H9 (cell line): ENCODE measurements around the gene MTTP. TPM values are rescaled to one million over a fixed set of nuclear protein-coding genes. Genes with fewer than 3 reads are reported as not detected.

ENCODE experiments used
- DNase-seq: peaks from one replicate; pipeline ENCODE4 v3.0.0-alpha.2; 2017
- H2AFZ ChIP-seq: one replicate; pipeline ENCODE4 v1.6.1; 2013; ENCODE audit warnings: mild to moderate bottlenecking, low read length, control low read depth, moderate library complexity
- H2AK5ac ChIP-seq: 2 replicates; pipeline ENCODE4 v1.6.1; 2013; ENCODE audit warnings: low read length, control low read depth, mixed read lengths; ENCODE audit not compliant: insufficient read length
- H2BK120ac ChIP-seq: one replicate; pipeline ENCODE4 v1.6.1; 2013; ENCODE audit warnings: low read depth, mild to moderate bottlenecking, low read length, control low read depth, inconsistent platforms; ENCODE audit not compliant: poor library complexity, severe bottlenecking
- H2BK12ac ChIP-seq: 2 replicates; pipeline ENCODE4 v1.6.1; 2013; ENCODE audit warnings: low read length, control low read depth, mixed read lengths, low read depth; ENCODE audit not compliant: insufficient read length
- H2BK15ac ChIP-seq: 2 replicates; pipeline ENCODE4 v1.6.1; 2013; ENCODE audit warnings: low read depth, low read length, control low read depth
- H2BK20ac ChIP-seq: one replicate; pipeline ENCODE4 v1.6.1; 2013; ENCODE audit warnings: low read depth, mild to moderate bottlenecking, low read length, control low read depth, inconsistent platforms; ENCODE audit not compliant: poor library complexity, severe bottlenecking
- H2BK5ac ChIP-seq: 2 replicates; pipeline ENCODE4 v1.6.1; 2013; ENCODE audit warnings: low read length, control low read depth, mixed read lengths; ENCODE audit not compliant: insufficient read length
- H3K14ac ChIP-seq: 2 replicates; pipeline ENCODE4 v1.6.1; 2013; ENCODE audit warnings: low read length, control low read depth; ENCODE audit not compliant: insufficient read depth
- H3K18ac ChIP-seq: 2 replicates; pipeline ENCODE4 v1.6.1; 2013; ENCODE audit warnings: low read depth, mild to moderate bottlenecking, mixed read lengths, low read length, control low read depth; ENCODE audit not compliant: insufficient read length
- H3K23ac ChIP-seq: 2 replicates; pipeline ENCODE4 v1.6.1; 2013; ENCODE audit warnings: low read length, control low read depth, mixed read lengths, low read depth; ENCODE audit not compliant: insufficient read length
- H3K23me2 ChIP-seq: 2 replicates; pipeline ENCODE4 v1.6.1; 2013; ENCODE audit warnings: low read depth, mild to moderate bottlenecking, mixed read lengths, low read length, control low read depth; ENCODE audit not compliant: insufficient read length, poor library complexity, severe bottlenecking
- H3K27ac ChIP-seq: 2 replicates; pipeline ENCODE4 v1.5.1; 2013; ENCODE audit warnings: low read length, control low read depth, mixed read lengths, low read depth; ENCODE audit not compliant: insufficient read length
- H3K27me3 ChIP-seq: 2 replicates; pipeline ENCODE4 v1.6.1; 2013; ENCODE audit warnings: low read length, control low read depth, inconsistent platforms; ENCODE audit not compliant: insufficient read depth
- H3K4ac ChIP-seq: 2 replicates; pipeline ENCODE4 v1.6.1; 2013; ENCODE audit warnings: low read depth, mild to moderate bottlenecking, control low read depth, inconsistent platforms, low read length, moderate library complexity
- H3K4me1 ChIP-seq: 2 replicates; pipeline ENCODE4 v1.6.1; 2013; ENCODE audit warnings: low read length, control low read depth, inconsistent platforms; ENCODE audit not compliant: insufficient read depth
- H3K4me2 ChIP-seq: 2 replicates; pipeline ENCODE4 v1.6.1; 2013; ENCODE audit warnings: low read length, control low read depth, mixed read lengths; ENCODE audit not compliant: insufficient read length, insufficient read depth
- H3K56ac ChIP-seq: 2 replicates; pipeline ENCODE4 v1.6.1; 2013; ENCODE audit warnings: low read depth, mild to moderate bottlenecking, mixed read lengths, low read length, control low read depth; ENCODE audit not compliant: insufficient read length
- H3K79me1 ChIP-seq: 2 replicates; pipeline ENCODE4 v1.6.1; 2013; ENCODE audit warnings: low read depth, mild to moderate bottlenecking, moderate library complexity, low read length, control low read depth, inconsistent platforms; ENCODE audit not compliant: insufficient read depth, poor library complexity, severe bottlenecking
- H3K79me2 ChIP-seq: 2 replicates; pipeline ENCODE4 v1.6.1; 2013; ENCODE audit warnings: low read length, control low read depth, inconsistent platforms; ENCODE audit not compliant: insufficient read depth
- H3K9ac ChIP-seq: 2 replicates; pipeline ENCODE4 v1.6.1; 2013; ENCODE audit warnings: low read length, control low read depth, mixed read lengths; ENCODE audit not compliant: insufficient read length; ENCODE audit errors: extremely low read depth
- H3K9me3 ChIP-seq: one replicate; pipeline ENCODE4 v1.6.1; 2013; ENCODE audit warnings: low read depth, low read length, inconsistent platforms; ENCODE audit not compliant: control insufficient read depth
- H3T11ph ChIP-seq: one replicate; pipeline ENCODE4 v1.6.1; 2013; ENCODE audit warnings: mild to moderate bottlenecking, low read length, control low read depth, inconsistent platforms
- H4K20me1 ChIP-seq: one replicate; pipeline ENCODE4 v1.6.1; 2013; ENCODE audit not compliant: control insufficient read depth, insufficient read length, insufficient read depth
- H4K5ac ChIP-seq: 2 replicates; pipeline ENCODE4 v1.6.1; 2013; ENCODE audit warnings: low read depth, mild to moderate bottlenecking, mixed read lengths, low read length, control low read depth; ENCODE audit not compliant: insufficient read length
- H4K8ac ChIP-seq: replicated peaks from 2 replicates; pipeline ENCODE4 v1.6.1; 2013; ENCODE audit warnings: low read length, control low read depth, mixed read lengths, low read depth; ENCODE audit not compliant: insufficient read length
- H4K91ac ChIP-seq: 2 replicates; pipeline ENCODE4 v1.6.1; 2013; ENCODE audit warnings: low read depth, mild to moderate bottlenecking, moderate library complexity, mixed read lengths, low read length, control low read depth; ENCODE audit not compliant: insufficient read length
- H3K27ac Mint-ChIP-seq, 3 experiments: 2 replicates in 2 of 3; 3 replicates in 1 of 3; pipeline ENCODE4 v1.8.0; 2020 to 2021; ENCODE audit warnings: mixed read lengths in 3 of 3, mild to moderate bottlenecking in 1 of 3, moderate library complexity in 1 of 3
- H3K27me3 Mint-ChIP-seq: 2 replicates; pipeline ENCODE4 v1.8.0; 2021; ENCODE audit warnings: low read depth, mild to moderate bottlenecking, moderate library complexity, mixed read lengths
- H3K36me3 Mint-ChIP-seq, 3 experiments: 2 replicates in 2 of 3; 3 replicates in 1 of 3; pipeline ENCODE4 v1.8.0; 2020 to 2021; ENCODE audit warnings: low read depth in 3 of 3, mixed read lengths in 3 of 3; ENCODE audit not compliant: insufficient read depth in 1 of 3
- H3K4me1 Mint-ChIP-seq, 2 experiments: 2 replicates each; pipeline ENCODE4 v1.8.0; 2020; ENCODE audit warnings: mixed read lengths in 2 of 2
- H3K4me3 Mint-ChIP-seq, 2 experiments: 2 replicates in 1 of 2; 3 replicates in 1 of 2; pipeline ENCODE4 v1.8.0; 2020 to 2021; ENCODE audit warnings: mild to moderate bottlenecking in 2 of 2, mixed read lengths in 2 of 2, moderate library complexity in 1 of 2
- H3K9me3 Mint-ChIP-seq, 2 experiments: 2 replicates in 1 of 2; 3 replicates in 1 of 2; pipeline ENCODE4 v1.8.0; 2020; ENCODE audit warnings: mild to moderate bottlenecking in 2 of 2, mixed read lengths in 2 of 2, moderate library complexity in 1 of 2
- total RNA-seq: library from RNA; stranded (reverse); gene quantifications from 2 replicates; pipeline ENCODE4 v1.2.1, GENCODE V29; 2021
- TF ChIP-seq, protein P1 (sequence below): fragments of 200-600 bp; sonication (generic); conservative IDR thresholded peaks from 3 replicates; pipeline ENCODE4 v1.8.0; 2021; ENCODE audit warnings: antibody characterized with exemption, mild to moderate bottlenecking

Gene MTTP
- total RNA-seq, 1 experiment from 2014 or later = 0.46 TPM

DNA sequence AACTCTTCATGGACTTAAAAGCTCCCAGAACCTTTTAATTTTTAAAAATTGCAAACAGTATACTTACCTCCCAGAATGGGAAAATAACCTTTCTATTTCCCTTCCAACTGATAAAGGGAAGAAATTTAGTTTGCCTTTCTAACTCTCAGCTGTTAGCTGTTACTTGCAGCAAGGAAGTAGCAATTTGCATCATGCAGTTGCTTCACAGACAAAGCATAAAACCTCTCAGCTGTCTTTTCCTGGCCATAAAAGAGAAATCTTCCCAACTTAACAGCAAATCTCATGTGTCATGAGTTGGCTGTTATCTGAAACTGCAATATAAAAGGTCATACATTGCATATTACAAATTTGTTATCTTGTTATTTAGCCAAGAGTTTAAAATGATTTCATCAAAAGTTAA lies 45.4 kb upstream of the MTTP start:
- no peak for DNase-seq
- Histone ChIP-seq H3K4me2 (no peak overlapping the region), H3K23ac (no peak overlapping the region), H3K23me2 (no peaks in the 10 kb centered on the region), H3K27me3 (no peaks in the 10 kb centered on the region), H4K5ac (no peak overlapping the region), H3K4me1 (no peaks in the 10 kb centered on the region), H4K91ac (no peak overlapping the region), H3K9ac (no peak overlapping the region), H4K20me1 (no peaks in the 10 kb centered on the region), H2BK20ac (no peak overlapping the region), H3K4ac (no peak overlapping the region), H3K18ac (no peak overlapping the region), H3K27ac (no peak overlapping the region), H2AFZ (no peak overlapping the region), H2BK120ac (no peak overlapping the region), H3K9me3 (no peaks in the 10 kb centered on the region), H3K56ac (no peak overlapping the region), H2BK12ac (no peak overlapping the region), H3K14ac (no peak overlapping the region), H2BK5ac (no peak overlapping the region), H4K8ac (no peak overlapping the region), H3K79me2 (no peaks in the 10 kb centered on the region), H2AK5ac (no peak overlapping the region), H3K79me1 (no peaks in the 10 kb centered on the region), H2BK15ac (no peak overlapping the region), H3T11ph (no peak overlapping the region)
- Mint-ChIP-seq H3K27ac (no peak overlapping the region), H3K27me3 (no peaks in the 10 kb centered on the region), H3K4me1 (no peaks in the 10 kb centered on the region), H3K9me3 (peaks cover 0 to 3% of the 10 kb centered on the region in 2 experiments; a peak in 3 of 5 replicates), H3K4me3 (no peak overlapping the region), H3K36me3 (no peaks in the 10 kb centered on the region)
- TF ChIP-seq, protein P1, sequence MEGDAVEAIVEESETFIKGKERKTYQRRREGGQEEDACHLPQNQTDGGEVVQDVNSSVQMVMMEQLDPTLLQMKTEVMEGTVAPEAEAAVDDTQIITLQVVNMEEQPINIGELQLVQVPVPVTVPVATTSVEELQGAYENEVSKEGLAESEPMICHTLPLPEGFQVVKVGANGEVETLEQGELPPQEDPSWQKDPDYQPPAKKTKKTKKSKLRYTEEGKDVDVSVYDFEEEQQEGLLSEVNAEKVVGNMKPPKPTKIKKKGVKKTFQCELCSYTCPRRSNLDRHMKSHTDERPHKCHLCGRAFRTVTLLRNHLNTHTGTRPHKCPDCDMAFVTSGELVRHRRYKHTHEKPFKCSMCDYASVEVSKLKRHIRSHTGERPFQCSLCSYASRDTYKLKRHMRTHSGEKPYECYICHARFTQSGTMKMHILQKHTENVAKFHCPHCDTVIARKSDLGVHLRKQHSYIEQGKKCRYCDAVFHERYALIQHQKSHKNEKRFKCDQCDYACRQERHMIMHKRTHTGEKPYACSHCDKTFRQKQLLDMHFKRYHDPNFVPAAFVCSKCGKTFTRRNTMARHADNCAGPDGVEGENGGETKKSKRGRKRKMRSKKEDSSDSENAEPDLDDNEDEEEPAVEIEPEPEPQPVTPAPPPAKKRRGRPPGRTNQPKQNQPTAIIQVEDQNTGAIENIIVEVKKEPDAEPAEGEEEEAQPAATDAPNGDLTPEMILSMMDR = no peak
